ENCODE data around the gene MTREX.

MTREX gene

GRCh38 chr5:55437452-55437851 lies 129.7 kb downstream of the MTREX start:
- no peak for DNase-seq

- no peak for DNase-seq
Measured at GRCh38 chr5:55437859-55438206, 130.0 kb downstream of the MTREX start.

- no peak for DNase-seq
Measured at GRCh38 chr5:55438998-55439397, 131.2 kb downstream of the MTREX start.

GRCh38 chr5:55440188-55440646 lies 132.4 kb downstream of the MTREX start:
- no peak for DNase-seq

- no peak for DNase-seq
Measured at GRCh38 chr5:55441107-55441771, 133.4 kb downstream of the MTREX start.

- no peak for DNase-seq
Measured at GRCh38 chr5:55441954-55442353, 134.2 kb downstream of the MTREX start.

GRCh38 chr5:55445791-55446190 lies 138.0 kb downstream of the MTREX start:
- no peak for DNase-seq

- no peak for DNase-seq
Measured at GRCh38 chr5:55446640-55447351, 139.0 kb downstream of the MTREX start.

- DNase-seq: no peak
Measured at GRCh38 chr5:55450050-55450765, 142.4 kb downstream of the MTREX start.

GRCh38 chr5:55451976-55452375 lies 144.2 kb downstream of the MTREX start:
- DNase-seq: no peak

- DNase-seq: no peak
Measured at GRCh38 chr5:55453211-55453610, 145.4 kb downstream of the MTREX start.

- DNase-seq: no peak
Measured at GRCh38 chr5:55454282-55454681, 146.5 kb downstream of the MTREX start.

- DNase-seq: no peak
Measured at GRCh38 chr5:55456216-55456895, 148.6 kb downstream of the MTREX start.

- DNase-seq: no peak
Measured at GRCh38 chr5:55459572-55459971, 151.8 kb downstream of the MTREX start.

- DNase-seq: no peak
Measured at GRCh38 chr5:55463613-55464012, 155.8 kb downstream of the MTREX start.

GRCh38 chr5:55467862-55468551 lies 160.2 kb downstream of the MTREX start:
- DNase-seq: no peak

- DNase-seq: no peak
Measured at GRCh38 chr5:55469839-55470238, 162.1 kb downstream of the MTREX start.

GRCh38 chr5:55470282-55470681 lies 162.5 kb downstream of the MTREX start:
- no peak for DNase-seq

GRCh38 chr5:55471468-55471867 lies 163.7 kb downstream of the MTREX start:
- no peak for DNase-seq

- no peak for DNase-seq
Measured at GRCh38 chr5:55472642-55473041, 164.9 kb downstream of the MTREX start.
